ENCODE results near the gene NT5C2.

DNA sequence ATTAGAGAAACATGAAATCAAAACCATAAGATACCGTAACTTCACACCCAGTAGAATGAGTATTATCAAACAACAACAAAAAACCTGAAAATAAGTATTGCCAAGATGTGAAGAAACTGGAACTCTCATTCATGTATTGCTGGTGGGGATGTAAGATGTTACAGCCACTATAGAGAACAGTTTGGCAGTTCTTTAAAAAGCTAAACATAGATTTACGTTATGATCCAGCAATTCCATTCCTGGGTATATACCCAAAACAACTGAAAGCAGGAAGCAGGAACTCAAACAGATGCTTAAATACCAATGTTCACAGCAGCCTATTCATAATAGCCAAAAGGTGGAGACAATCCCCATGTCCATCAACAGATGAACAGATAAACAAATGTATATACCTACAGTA is 72.5 kb downstream of the NT5C2 start:
- TF ChIP-seq ELK1 (IDR thresholded peaks at IDR 0.05; ENCODE audit: borderline replicate concordance, low read depth, low read length) = no peak
- TF ChIP-seq, protein P1, sequence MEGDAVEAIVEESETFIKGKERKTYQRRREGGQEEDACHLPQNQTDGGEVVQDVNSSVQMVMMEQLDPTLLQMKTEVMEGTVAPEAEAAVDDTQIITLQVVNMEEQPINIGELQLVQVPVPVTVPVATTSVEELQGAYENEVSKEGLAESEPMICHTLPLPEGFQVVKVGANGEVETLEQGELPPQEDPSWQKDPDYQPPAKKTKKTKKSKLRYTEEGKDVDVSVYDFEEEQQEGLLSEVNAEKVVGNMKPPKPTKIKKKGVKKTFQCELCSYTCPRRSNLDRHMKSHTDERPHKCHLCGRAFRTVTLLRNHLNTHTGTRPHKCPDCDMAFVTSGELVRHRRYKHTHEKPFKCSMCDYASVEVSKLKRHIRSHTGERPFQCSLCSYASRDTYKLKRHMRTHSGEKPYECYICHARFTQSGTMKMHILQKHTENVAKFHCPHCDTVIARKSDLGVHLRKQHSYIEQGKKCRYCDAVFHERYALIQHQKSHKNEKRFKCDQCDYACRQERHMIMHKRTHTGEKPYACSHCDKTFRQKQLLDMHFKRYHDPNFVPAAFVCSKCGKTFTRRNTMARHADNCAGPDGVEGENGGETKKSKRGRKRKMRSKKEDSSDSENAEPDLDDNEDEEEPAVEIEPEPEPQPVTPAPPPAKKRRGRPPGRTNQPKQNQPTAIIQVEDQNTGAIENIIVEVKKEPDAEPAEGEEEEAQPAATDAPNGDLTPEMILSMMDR (conservative IDR thresholded peaks at IDR 0.05; ENCODE audit: low read depth, low read length) = no peak
- TF ChIP-seq MAFK (IDR thresholded peaks at IDR 0.05; ENCODE audit: low read depth, low read length) = no peak
- no peak for TF ChIP-seq SMC3 (IDR thresholded peaks at IDR 0.05; ENCODE audit: low read depth, low read length)
- no peak for TF ChIP-seq RAD21 (IDR thresholded peaks at IDR 0.05; ENCODE audit: low read length)
- TF ChIP-seq POLR2A (IDR thresholded peaks at IDR 0.05; ENCODE audit: low read depth, low read length) = no peak

All from IMR-90 (cell line).